ENCODE results near the gene TEPSIN.

The TEPSIN gene

DNA sequence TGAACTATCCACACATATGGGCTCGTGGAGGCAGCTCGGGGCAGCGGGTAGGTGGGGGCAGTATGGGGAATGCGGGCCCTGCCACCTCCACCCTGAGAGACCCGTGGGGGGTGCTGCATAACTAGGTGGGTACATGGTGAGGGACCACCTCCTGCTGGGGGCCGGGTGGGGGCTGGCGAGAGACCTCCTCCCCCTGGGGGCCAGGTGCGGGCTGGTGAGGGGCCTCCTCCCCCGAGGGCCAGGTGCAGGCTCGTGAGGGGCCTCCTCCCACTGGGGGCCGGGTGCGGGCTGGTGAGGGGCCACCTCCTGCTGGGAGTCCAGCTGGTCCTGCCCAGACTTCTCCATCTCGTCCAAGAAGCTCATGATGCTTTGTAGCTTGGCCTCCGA is 41.5 kb downstream of the TEPSIN start:
- no peak for DNase-seq (ENCODE audit: low read depth)

DNA sequence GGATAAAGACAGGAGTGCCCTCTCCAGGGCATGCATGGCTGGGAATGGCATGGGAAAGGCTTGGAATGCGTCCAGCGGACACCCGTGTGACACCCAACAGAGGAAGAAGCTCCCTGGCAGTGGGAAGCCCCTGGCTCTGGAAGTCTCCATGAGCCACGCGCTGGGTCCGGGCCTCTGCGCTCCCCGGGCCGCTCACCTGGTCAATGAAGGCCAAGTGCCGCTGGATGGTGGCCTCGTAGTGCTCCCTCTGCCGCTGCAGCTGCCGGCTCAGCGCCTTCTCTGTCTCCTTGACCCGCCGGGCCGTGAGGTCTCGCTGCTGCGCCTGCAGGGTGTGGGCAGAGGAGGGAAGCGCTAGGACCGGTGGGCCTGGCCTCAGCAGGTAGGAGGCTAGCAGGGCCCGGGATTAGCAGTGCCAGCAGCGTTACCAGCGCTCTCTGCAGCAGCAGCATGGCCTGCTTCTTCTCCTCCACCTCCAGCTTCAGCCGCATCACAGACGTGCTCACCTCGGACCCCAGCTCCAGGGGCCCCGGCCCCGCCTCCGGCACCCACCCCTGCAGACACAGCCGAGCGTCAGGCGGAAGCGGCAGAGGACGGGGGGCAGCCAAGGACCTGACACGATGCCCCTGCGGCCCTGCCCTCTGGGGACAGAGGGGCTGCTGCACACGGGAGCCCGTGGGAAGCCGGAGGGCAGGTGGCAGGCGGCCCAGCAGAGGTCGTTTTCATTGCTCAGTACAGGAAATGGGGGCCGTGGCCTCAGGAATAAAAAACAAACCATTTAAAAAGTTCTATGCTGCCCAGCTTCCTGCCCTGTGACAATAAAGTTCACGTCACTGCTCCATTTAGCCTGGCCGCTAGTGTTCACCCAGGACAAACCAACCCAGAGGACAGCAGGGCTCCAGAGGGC is 42.1 kb downstream of the TEPSIN start:
- no peak for DNase-seq (ENCODE audit: low read depth)

DNA sequence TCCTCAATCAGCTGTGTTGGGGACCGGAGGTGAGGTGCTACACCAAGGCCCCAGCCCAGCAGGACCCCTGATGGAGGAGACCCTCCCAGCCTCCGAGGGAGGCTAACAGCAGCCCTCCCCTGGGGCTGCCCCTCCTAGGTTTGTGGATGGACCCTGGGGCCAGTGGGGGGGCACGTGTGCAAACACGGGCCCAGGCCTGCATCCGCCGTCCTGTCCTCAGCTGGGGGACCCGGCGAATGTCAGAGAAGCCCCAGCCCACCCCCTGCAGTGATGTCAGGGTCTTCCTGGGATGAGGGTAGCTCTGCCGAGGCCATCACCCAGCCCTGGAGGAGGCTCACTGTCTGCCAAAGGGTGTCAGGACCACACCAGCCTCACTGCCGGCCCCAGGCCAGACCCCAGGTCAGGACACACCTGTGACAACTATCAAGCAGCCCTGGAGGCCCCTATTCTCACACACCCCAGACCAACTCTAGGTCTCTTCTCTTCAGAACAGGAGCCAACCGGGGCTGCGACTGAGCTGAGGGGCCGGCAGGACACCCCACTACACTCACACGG is 42.8 kb downstream of the TEPSIN start:
- DNase-seq (ENCODE audit: low read depth): no peak

- DNase-seq (ENCODE audit: low read depth): no peak
Observed at GRCh38 chr17:81194941-81195901, 43.6 kb downstream of the TEPSIN start.

DNA sequence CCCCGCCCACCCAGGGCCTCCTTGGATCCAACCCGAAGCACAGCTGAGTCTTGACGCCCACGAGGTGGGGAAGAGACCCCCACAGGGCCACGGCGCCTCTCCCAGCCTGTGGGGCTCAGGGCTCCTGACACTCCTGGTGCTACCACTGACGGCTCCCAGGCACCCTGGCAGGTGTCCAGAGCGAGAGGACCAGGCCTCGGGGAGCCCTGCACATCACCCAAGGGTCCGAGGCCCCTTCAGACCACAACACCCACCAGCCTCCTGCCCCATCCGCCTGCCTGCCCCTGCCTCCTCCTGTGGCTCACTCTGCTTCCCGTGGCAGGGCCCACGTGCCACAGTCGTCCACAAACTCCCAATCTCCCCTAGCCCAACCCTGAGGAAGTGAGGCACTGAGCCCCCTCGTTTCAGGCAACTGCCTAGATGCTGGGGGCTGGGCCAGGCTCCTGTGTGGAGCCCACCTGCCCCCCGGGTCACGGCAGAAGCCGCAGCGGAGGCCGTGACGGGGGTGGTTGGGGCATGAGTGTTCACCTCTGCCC is 44.6 kb downstream of the TEPSIN start:
- DNase-seq (ENCODE audit: low read depth): no peak

DNA sequence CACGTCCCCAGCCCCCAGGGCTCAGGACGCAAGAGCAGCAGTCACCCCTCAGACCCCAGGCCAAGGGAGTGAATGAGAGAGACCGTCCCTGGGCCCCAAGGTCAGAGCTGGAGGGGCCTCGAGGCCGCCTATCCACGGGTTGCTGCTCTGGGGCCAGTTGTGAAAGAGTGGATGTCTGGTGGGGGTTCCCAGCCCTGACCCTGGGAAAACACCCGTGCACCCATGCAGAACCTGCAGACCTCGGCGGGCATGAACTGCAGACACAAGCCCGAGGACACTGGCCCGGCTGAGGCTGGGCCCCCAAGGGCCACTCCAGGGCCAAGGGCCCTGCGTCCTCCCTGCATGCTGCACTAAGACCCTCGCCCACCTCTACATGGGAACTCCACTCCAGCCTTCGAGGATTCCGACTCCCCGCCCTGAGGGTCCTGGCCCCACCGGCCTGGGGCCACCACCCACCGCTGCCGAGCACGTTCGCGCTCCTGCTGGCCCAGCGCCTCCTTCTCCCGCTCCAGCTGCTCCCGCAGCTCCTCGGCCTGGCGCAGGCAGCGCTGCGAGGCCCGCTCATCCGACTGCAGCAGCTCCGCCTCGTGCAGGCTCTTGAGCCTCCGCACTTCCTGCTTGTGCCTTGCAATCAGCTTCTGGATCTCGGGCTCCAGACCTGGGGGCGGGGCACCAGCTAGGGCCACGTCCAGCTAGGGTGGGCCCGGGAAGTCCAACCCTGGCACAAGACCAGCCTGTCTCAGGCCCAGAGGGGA is 45.2 kb downstream of the TEPSIN start:
- no peak for DNase-seq (ENCODE audit: low read depth)

DNA sequence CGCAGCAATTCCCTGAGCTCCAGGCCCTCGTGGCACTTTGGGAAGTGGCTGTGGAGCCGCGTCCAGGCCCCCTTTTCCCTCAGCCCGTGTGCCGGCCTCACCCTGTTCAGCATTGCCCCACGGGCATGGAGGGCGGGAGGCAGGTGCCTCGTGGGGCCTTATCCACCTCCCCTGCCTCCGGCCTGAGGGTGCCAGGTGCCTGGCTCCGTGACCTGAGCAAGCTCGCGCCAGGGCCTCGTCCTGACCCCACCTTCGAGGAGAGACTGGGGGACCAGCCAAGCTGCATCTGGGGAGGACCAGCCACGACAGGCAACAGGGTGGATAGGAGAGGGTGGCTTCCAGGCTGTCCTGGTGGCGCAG is 45.8 kb downstream of the TEPSIN start:
- DNase-seq (ENCODE audit: low read depth): no peak

- DNase-seq (ENCODE audit: low read depth): no peak
Observed at GRCh38 chr17:81192386-81193050, 46.3 kb downstream of the TEPSIN start.

- no peak for DNase-seq (ENCODE audit: low read depth)
Observed at GRCh38 chr17:81191646-81192045, 47.2 kb downstream of the TEPSIN start.

- DNase-seq (ENCODE audit: low read depth): no peak
Observed at GRCh38 chr17:81191116-81191515, 47.7 kb downstream of the TEPSIN start.

- no peak for DNase-seq (ENCODE audit: low read depth)
Observed at GRCh38 chr17:81190591-81190990, 48.3 kb downstream of the TEPSIN start.

GRCh38 chr17:81189670-81190530 is 49.0 kb downstream of the TEPSIN start:
- DNase-seq (ENCODE audit: low read depth): no peak

- no peak for DNase-seq (ENCODE audit: low read depth)
Observed at GRCh38 chr17:81189016-81189415, 49.8 kb downstream of the TEPSIN start.

DNA sequence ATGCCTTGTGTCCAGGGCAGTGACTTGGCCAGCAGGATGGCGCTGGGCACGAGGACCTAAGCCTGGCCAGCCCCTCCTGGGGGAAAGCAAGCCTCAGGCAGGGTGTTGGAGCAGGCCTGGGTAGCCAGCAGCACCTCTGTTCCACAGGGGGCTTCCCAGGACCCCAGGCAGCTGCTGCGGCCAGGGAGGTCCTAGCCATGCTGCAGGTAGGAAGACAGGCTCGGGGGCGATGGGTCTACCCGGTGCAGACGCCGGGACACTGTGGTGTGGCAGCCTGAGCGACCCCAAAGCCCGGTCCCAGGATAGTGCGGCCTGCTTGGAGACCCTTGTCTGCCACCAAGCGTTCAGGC is 50.4 kb downstream of the TEPSIN start:
- DNase-seq (ENCODE audit: low read depth): no peak

GRCh38 chr17:81187586-81188490 is 51.0 kb downstream of the TEPSIN start:
- no peak for DNase-seq (ENCODE audit: low read depth)

DNA sequence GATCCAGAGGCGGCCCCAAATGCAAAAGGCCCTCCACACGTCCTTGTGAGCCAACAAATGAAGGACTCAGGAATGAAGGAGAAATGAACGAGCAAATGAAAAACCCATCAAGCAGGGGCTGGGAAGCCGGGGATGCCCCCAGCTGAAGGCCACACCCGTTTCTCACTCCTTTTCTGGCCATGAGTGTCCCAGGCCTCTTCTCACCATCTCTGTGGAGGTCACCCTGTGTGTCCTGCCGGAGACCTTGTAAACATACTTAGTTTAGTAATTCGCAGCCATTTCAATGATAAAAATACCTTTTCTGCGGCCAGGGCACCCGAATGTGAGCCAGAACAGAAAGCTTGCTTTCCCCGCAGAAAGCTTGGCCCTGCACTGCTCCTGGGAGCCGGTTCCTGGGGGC is 51.7 kb downstream of the TEPSIN start:
- no peak for DNase-seq (ENCODE audit: low read depth)

DNA sequence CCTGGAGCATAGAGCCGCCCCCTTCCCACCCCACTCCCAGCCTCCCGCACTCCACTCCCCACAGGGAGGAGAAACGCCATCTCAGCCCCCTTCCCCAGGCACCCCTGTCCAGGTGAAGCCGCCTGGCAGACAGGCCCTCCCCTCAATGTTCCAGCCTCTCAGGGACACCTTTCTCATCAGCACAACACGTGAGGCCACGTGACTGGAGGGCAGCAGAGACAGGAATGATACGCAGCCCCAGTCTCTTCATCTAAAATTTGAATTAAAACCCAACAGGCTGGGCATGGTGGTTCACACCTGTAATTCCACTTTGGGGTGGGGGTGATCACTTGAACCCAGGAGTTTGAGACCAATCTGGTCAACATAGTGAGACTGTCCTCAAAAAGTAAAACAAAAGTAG is 52.7 kb downstream of the TEPSIN start:
- DNase-seq (ENCODE audit: low read depth): no peak

GRCh38 chr17:81184555-81184954 is 54.3 kb downstream of the TEPSIN start:
- DNase-seq (ENCODE audit: low read depth): no peak

DNA sequence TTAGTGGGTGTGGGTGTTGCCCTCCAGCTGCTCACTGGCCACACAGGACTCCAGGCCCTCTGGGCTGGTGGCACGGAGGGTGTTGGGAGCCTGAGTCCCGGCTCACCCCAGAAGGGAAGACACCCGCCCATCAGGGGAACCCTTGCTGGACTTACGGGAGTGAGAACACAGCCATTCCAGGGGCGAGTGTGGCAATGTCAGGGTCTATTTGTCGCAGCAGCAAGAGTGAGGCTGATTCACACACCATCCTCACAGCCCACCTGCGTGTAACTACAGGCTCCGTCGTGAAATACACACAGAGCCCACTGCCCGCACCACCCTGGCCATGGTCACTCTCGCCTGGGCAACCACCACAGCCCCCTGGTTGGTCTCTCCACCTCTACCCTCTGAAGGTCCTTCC is 55.0 kb downstream of the TEPSIN start:
- no peak for DNase-seq (ENCODE audit: low read depth)
